AG09309 (cell line): Measurements from ENCODE around the gene OR1D5.

Source experiments
- DNase-seq: peaks from one replicate; pipeline ENCODE4 v3.0.0-alpha.2; 2010; ENCODE audit warnings: low read depth
- H3K4me3 ChIP-seq: 2 replicates; pipeline ENCODE4 v1.5.1; 2011; ENCODE audit warnings: mild to moderate bottlenecking, low read depth, low read length, moderate library complexity; ENCODE audit not compliant: control insufficient read depth
- CTCF ChIP-seq: IDR thresholded peaks from 2 replicates; pipeline ENCODE4 v1.5.1; 2011; ENCODE audit warnings: mild to moderate bottlenecking, low read depth, low read length, inconsistent platforms; ENCODE audit not compliant: insufficient read depth, control insufficient read depth; ENCODE audit errors: missing control alignments

OR1D5 gene

GRCh38 chr17:3043737-3044365 is 19.6 kb downstream of the OR1D5 start:
- DNase-seq = no peak
- no peak for TF ChIP-seq CTCF
- no peak overlapping the region for H3K4me3 ChIP-seq

- DNase-seq = no peak
- TF ChIP-seq CTCF = no peak
- no peak overlapping the region for H3K4me3 ChIP-seq
Observed at GRCh38 chr17:3040882-3041281, 22.5 kb downstream of the OR1D5 start.

- DNase-seq = no peak
- TF ChIP-seq CTCF = no peak
Observed at GRCh38 chr17:3039736-3040135, 23.7 kb downstream of the OR1D5 start.

GRCh38 chr17:3038941-3039340 is 24.5 kb downstream of the OR1D5 start:
- DNase-seq = no peak
- TF ChIP-seq CTCF = no peak
- H3K4me3 ChIP-seq = no peak overlapping the region

More at GRCh38 chr17:3039736-3040135, 23.7 kb downstream of the OR1D5 start:
- H3K4me3 ChIP-seq = no peak overlapping the region

- DNase-seq = no peak
- no peak for TF ChIP-seq CTCF
- no peak overlapping the region for H3K4me3 ChIP-seq
Observed at GRCh38 chr17:3037259-3037658, 26.1 kb downstream of the OR1D5 start.

GRCh38 chr17:3036800-3037199 is 26.6 kb downstream of the OR1D5 start:
- no peak overlapping the region for H3K4me3 ChIP-seq
- DNase-seq = no peak
- no peak for TF ChIP-seq CTCF

GRCh38 chr17:3035968-3036280 is 27.5 kb downstream of the OR1D5 start:
- no peak for TF ChIP-seq CTCF
- no peak overlapping the region for H3K4me3 ChIP-seq
- no peak for DNase-seq
